ENCODE results near the gene MDN1.
"Not testable (repeated sequence)": the region's sequence is repeated elsewhere in the genome, so short reads cannot be mapped to it uniquely, and the experiment has no call there.

Gene MDN1

DNA sequence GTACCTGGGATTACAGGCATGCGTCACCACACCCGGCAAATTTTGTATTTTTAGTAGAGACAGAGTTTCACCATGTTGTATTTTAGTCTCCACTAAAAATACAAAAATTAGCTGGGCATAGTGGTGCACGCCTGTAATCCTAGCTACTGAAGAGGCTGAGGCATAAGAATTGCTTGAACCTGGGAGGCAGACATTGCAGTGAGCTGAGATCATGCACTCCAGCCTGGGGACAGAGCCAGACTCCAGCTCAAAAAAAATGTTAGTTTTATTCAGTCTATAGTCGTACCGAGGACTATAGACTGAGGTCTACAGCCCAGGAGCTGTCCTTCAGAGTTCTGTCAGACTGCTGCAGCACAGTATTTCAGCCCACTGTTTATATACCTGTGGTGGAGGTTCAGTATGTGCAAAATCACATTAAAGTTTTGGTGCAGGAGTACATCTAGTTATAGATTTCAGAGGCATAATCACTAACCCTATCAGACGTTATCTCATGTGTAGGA, 6.5 kb upstream of the MDN1 start:
- DNase-seq (ENCODE audit: low read depth, low spot score) = no peak

DNA sequence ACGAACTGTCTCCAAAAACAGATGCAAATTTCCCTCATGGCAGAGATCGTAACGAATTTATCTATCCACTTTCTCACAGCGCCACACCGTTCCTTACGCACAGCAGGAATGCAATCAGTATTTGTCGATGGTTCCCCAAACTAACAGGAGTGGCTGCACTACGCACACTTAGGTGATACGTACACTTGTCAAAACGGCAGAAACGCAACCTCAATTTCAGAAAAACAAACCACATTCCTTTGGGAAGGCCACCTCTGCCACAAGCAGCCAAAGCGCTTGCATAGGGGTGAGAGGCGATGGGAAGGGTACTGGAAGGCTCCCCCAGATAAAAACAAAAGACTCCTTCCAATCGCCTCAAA, 638 bp downstream of the MDN1 start:
- DNase-seq (ENCODE audit: low read depth, low spot score) = no peak

DNA sequence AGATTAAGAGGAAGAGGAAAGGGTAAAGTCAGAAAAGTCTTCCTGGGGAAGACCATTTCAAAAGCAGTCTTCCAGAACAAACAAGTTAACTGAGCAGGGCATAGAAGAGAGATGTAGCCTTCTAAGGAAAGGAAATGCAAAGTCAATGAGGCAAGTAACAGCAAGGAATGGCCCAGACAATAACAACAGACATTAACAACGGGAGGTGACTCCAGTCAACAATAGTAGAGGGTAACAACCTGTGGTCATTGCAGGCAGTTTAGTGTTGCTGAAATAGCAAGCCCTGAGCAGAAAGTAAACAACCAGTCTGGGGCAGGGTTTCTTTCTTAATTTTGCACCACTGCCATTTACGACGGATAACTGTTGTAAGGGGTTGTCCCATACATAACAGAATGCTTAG, 2.1 kb downstream of the MDN1 start:
- DNase-seq (ENCODE audit: low read depth, low spot score) = no peak

DNA sequence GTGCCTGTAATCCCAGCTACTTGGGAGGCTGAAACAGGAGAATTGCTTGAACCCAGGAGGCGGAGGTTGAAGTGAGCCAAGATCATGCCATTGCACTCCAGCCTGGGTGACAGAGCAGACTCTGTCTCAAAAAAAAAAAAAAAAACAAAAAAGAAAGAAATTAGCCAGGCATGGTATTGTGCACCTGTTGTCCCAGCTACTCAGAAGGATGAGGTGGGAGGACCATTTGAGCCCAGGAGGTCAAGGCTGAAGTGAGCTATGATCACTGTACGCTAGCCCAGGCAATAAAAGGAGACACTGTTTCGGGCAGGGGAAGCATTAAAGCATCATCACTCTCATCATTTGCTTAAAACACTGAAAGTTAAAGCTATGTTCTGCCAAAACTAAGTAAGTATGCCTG, 6.2 kb downstream of the MDN1 start:
- DNase-seq (ENCODE audit: low read depth, low spot score) = not testable (repeated sequence)

DNA sequence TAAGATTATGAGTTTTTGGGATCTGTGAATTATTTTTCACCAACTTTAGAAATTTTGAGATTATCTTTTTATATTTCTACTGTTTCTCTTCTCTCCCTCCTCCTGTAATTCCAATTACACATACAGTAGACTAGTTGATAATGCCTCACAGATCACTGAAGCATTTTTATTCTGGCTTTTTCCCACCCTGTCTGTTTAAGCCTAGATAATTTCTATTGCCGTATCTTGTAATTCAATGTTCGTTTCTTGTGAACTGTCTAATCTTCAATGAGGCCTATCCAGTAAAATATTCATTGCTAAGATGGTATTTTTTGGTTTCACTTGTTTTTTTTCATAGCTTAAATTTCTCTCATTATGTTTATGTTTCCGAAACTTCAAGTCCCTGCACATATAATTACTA, 12.0 kb downstream of the MDN1 start:
- DNase-seq (ENCODE audit: low read depth, low spot score) = no peak

DNA sequence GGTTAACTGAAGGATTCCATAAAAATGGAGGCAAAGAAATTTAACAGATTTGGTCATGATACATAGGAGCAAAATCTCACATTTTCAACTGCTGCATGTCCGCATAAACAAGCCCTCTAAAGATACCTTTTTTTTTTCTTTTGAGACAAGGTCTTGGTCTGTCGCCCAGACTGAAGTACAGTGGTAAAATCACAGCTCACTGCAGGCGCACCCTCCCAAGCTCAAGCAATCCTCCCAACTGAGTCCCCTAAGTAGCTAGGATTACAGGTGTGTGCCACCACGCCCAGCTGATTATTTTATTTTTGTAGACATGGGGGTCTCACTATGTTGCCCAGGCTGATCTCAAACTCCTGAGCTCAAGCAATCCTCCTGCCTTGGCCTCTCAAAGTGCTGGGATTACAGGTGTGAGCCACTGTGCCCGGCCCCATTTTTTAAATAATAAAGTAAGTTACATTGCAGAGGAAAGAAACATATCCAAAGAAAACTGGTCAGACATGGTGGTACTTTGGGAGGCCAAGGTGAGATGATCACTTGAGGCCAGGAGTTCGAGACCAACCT, 13.7 kb downstream of the MDN1 start:
- DNase-seq (ENCODE audit: low read depth, low spot score) = no peak

DNA sequence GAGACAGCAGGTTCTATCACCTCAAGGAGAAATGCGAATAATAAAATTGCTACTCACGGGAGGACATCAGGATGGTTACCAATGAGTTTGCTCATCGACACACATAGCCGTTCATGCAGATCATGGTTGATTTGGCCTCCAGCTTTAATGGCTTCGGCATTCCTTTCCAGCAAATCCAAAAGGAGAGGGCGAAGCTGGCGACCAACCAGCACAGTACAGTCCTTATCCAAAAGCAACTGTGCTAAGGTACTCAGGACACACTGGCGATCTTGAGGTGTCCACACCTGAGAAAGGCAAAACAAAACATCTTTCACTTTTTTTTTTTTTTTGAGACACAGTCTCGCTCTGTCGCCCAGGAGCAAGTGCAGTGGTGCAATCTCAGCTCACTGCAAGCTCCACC, 16.3 kb downstream of the MDN1 start:
- no peak for DNase-seq (ENCODE audit: low read depth, low spot score)

DNA sequence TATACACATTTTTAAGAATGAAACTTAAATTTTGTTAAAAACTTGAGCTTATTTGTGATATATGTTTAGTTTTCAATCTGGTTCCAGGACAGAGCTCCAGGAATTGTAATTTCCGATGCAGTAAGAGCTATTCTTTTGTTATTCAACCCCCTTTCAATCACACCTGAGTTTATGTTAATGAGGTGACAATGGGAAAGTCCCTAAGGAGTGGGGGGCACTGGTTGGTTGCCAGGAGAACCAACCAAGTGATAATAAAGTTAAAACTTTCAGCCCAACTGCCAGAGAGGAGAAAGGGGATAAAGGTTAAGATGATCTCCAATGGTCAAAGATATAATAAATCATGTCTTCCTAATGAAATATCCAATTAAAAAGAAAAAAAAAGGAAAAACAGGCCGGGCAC, 19.8 kb downstream of the MDN1 start:
- no peak for DNase-seq (ENCODE audit: low read depth, low spot score)

DNA sequence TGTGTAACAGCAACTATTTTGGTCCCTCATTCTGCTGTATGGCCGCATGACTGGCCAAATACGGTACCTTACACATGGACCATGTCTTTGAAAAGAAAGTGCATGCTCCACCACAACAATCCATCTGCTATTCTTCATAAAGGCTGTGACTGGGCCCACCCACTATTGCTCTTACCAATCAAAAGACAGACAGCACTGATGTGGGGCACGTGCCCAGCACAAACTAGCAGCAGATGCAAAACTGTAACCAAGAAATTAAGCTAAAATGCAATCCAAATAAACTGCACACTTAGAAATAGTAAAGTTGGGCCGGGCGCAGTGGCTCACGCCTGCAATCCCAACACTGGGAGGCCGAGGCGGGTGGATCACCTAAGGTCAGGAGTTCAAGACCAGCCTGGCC, 20.5 kb downstream of the MDN1 start:
- no peak for DNase-seq (ENCODE audit: low read depth, low spot score)

DNA sequence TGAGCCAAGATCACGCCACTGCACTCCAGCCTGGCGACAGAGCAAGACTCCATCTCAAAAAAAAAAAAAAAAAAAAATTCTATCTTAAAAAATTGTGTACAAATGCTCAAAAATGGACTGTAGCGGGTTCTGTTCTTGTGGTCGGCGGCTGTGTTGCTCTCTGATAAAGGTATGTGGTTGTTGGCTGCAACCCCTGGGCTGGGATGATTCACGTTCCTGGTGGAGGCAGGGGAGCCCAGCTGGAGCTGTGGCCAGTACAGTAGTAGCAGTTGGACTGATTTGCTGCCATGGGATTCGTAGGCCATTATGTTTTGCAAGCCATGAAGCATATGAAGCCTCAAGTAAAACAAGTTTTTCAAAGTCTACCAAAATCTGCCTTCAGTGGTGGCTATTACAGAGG, 22.3 kb downstream of the MDN1 start:
- DNase-seq (ENCODE audit: low read depth, low spot score) = peak; percentile 61

DNA sequence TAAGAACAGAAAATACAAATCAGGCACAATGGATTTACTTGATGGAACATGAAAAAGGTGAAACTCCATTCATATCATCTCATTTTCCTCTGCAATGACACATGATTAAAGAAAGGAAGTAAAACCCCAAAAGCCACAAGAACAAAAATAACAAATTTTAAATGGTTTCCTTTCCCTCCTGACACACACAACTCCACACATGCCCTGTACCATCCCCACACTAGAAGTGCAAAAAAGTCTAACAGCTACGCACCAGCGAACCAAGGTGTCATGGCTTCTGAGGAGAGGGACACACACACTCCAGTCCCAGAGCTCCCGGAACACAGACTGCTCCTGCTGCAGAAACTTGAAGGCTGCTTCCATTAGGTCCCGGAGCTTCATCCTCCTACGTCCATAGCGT, 25.3 kb downstream of the MDN1 start:
- DNase-seq (ENCODE audit: low read depth, low spot score) = no peak

DNA sequence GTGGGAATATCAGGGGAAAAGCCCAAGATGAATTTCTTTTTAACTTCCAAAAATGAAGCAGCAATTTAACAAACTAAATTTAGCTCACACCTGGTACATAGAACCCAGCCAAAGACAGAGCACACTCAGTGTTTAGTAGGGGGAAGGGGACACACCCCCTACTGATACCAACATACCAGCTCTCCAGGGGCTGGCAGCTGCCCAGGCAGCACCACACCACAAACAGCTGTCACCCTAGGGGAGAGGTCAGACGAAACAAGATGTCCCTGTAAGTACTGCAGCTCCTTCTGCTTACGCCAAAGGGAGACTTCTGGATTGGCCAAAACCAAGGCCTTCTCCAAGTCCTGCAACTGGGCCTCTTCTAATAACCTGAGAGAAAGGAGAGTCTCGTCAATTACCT, 26.0 kb downstream of the MDN1 start:
- peak; percentile 20 for DNase-seq (ENCODE audit: low read depth, low spot score)

DNA sequence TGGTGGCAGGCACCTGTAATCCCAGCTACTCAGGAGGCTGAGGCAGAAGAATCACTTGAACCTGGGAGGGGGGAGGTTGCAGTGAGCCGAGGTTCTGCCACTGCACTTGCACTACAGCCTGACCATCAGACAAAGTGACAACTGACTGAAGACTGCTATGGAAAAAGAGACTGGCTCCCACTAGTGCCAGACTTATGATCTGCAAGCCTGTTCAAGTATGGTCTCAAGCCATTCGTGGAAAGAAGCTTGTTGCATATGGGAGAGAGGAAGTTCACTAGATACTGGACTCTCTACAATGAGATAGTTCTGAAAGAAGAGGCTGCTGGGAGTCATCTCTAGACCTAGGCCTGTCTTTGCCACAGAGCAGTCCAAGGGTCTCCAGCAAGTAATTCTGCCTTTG, 26.7 kb downstream of the MDN1 start:
- no peak for DNase-seq (ENCODE audit: low read depth, low spot score)

DNA sequence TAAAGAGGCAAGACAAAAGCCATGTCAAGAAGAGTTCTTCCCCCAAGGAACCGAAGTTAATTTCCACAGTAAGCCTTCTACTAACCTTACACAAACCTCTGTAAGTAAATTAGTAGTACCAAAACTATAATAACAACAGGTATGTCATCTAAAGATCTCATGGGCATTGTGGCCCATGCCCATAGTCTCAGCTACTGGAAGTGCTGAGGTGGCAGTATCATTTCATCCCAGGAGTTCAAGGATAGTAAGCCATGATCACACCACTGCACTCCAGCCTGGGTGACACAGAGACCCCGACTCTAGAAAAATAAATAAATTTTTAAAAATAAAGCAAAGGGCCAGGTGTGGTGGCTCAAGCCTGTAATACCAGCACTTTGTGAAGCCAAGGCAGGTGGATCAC, 29.2 kb downstream of the MDN1 start:
- DNase-seq (ENCODE audit: low read depth, low spot score) = no peak

DNA sequence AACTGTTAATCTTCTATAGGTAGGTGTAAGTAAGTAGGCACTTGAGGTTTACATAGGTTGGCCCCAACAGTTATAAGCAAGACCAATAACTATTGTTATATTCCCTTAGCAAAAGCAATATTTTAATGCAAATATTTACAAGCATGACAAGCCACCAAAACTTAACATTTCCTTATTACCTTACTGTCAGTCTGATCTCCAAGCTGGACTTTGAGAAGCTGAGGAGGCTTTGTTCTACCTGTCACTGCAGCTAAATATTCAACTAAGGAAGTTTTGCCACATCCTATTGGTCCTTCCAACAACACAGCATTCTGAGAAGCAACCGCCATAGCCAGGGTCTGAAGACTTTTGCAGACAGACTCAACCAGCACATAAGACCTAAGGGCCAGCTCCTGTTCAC, 29.6 kb downstream of the MDN1 start:
- DNase-seq (ENCODE audit: low read depth, low spot score) = no peak

DNA sequence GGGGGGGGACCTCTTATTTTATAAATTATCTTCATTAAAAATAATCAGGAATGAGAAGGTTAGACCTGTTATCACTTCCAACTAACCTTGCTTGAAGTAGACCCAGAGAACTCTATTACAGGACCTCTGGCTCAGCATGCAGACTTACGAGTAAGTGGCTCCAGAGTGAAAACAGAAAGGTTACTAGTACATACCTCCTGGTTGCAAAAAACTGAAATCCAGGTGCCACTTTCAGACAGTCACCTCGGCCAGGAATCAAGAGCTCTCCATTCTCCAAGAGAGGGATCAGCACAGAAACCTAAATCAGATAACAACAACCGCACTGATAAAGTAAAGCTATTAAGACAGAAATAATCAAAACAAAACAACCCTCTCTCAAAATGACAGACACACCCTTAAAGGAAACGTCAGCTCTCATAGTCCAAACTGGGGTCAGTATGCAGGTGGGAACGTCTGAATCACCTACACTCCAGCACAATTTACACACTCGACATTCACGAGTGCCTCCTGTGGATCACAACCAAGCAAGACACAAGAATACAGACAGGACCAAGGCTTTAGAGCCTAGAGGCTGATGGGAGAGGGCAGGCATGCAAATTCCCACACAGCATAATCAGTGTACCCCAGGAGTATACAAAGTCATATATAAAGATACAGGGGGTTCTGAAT, 31.8 kb downstream of the MDN1 start:
- DNase-seq (ENCODE audit: low read depth, low spot score) = no peak

DNA sequence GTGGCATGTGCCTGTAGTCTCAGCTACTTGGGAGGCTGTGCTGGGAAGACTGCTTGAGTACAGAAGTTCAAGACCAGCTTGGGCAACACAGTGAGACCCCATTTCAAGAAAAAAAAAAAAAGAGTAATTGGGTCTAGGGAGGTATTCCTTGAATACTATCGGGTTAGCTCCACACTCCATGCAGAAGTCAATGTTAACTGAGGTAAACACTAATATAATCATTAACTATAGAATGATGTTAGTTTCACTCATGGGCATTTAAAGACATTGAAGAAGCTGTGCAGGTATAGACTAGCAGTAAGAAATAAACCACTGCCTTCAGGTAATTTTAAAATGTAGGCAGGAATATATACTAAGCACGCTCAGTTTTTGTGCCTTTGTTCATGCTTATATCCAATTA, 32.6 kb downstream of the MDN1 start:
- no peak for DNase-seq (ENCODE audit: low read depth, low spot score)

DNA sequence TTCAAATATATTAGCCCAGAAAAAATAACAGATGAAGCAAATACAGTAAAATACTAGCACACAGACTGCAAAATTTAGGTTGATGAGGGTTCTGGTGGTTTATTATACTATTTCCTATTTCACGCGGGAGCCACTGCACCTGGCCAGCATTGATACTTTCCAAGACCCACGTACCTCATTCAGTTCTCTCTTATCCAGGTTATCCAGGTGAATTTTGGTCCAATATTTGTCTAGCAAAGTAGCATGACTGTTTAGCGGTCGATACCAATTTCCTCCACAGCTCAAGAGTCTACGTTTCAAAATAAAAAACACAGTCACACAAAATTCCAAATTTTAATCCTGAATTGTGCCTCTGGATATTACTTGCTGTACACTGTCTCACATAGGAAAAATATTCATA, 34.8 kb downstream of the MDN1 start:
- DNase-seq (ENCODE audit: low read depth, low spot score) = no peak

DNA sequence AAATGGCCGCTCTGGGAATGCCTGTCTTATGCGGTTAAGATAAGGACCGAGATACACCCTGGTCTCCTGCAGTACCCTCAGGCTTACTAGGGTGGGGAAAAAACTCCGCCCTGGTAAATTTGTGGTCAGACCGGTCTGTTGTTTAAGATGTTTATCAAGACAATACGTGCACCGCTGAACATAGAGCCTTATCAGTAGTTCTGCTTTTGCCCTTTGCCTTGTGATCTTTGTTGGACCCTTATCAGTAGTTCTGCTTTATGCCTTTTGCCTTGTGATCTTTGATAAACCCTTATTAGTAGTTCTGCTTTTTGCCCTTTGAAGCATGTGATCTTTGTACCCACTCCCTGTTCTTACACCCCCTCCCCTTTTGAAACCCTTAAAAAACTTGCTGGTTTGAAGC, 36.3 kb downstream of the MDN1 start:
- not testable (repeated sequence) for DNase-seq (ENCODE audit: low read depth, low spot score)

DNA sequence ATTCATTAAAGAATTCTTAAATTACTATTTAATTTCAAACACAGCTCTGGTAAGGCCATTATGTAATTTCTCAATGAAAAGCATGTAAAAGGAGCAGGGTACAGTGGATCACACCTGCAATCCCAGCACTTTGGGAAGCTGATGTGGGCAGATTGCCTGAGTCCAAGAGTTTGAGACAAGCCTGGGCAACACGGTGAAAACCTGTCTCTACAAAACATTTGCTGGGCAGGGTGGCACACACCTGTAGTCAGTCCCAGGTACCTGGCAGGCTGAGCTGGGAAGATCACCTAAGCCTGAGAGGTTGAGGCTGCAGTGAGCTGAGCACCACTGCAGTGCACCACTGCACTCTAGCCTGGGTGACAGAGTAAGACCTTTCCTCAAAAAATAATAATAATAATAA, 37.4 kb downstream of the MDN1 start:
- DNase-seq (ENCODE audit: low read depth, low spot score) = no peak

DNA sequence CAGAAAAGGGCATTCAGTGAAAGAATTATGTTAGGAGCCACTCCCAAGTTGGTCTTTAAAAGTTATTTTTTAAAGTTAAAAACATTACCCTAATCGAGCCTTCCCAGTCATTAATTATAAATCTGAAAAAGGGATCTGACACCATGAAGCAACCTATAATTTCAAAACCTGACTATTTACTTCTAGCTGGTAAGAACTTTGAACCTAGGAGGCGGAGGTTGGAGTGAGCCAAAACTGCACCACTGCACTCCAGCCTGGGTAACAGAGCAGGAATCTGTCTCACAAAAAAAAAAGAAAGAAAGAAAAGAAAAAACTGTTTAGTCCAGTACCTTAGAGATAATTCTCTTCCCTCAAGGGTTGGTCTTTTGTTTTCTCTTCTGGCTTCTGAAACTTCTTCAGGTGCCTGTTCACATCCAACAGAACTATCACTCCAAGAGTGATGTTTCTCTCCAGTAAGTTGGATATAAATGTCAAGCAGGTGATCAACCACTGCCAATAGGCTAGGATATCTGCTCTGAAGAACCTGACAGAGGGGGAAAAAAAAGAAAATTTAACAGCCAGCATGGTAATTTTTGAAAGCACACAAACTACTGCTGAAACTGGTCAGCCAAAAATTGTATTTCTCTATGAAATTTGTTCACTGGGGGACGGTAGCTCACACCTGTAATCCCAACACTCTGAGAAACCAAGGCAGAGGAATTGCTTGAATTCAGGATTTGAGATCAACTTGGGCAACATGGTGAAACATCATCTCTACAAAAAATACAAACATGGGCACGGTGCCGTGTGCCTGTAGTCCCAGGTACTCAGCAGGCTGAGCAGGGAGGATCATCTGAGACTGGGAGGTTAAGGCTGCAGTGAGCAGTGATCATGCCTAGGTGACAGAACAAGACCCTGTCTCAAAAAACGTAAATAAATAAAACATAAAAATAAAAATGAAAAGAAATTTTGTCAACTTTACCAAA, 38.2 kb downstream of the MDN1 start:
- no peak for DNase-seq (ENCODE audit: low read depth, low spot score)

DNA sequence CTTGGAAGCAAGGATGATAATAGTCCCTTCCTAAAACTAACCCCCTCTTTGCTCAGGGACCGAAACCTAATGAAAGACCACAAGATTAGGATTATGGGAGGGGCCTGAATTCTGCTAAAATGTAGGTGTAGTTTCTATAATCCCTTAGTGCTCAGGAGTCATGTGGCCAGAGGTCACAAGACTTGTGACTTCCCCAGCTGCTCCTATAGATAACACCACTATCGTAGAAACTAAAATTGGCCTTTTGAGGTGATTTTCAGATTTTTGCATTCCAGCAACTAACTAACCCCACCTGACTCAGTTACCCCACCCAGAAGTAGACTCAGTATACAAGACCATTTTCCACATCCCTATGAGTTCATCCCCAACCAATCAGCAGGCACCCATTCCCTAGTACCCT, 42.1 kb downstream of the MDN1 start:
- DNase-seq (ENCODE audit: low read depth, low spot score) = no peak
